NCI-H82 treated with DMSO at 0.1 percent for 48 hours (cell line): ENCODE results near the gene TTLL4.

Experiments used
- DNase-seq: peaks from one replicate; lab custom pipeline; 2025; ENCODE audit not compliant: unreplicated experiment; lab: John Stamatoyannopoulos, UW

TTLL4 gene

GRCh38 chr2:218781691-218782527 lies 71.3 kb downstream of the TTLL4 start, which contains the start of gene CYP27A1:
TSS of gene CYP27A1 (plus strand) at chr2:218782147. CDS start at chr2:218782183, 36 bp downstream.
- no peak for DNase-seq

DNA sequence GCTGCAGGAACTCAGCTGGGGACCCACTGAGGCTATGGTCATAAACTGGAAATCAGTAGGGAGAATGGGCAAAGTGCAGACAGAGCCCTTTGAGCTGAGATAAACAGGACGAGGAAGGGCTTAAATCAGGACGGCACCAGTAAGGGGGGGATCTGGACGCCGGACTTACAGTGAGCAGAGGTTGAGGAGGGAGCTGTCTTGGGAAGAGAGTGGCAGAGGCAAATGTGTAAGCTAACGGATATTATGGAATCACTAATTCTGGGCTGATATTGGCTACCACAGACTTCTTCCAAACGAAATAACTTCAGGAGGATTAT lies 71.9 kb downstream of the TTLL4 start:
- no peak for DNase-seq

DNA sequence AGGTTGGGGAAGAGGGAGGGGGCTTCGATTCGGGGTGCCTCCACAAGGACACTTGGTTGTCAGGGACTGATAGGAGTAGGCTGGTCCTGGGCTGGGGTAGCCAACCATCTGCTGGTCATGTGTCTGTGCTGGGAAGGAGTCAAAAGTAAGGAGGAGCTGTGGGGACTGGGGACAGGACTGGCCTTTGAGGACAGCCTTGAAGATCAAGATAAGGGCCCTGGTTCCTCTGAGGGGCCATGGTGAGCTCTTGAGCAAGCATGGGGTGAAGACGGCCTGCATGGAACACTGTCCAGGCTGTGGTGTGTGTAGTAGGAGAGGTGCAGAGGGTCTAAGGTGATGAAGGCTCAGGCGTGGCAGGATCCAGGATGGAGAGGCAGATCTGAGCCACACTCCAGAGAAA lies 73.1 kb downstream of the TTLL4 start:
- DNase-seq: no peak

DNA sequence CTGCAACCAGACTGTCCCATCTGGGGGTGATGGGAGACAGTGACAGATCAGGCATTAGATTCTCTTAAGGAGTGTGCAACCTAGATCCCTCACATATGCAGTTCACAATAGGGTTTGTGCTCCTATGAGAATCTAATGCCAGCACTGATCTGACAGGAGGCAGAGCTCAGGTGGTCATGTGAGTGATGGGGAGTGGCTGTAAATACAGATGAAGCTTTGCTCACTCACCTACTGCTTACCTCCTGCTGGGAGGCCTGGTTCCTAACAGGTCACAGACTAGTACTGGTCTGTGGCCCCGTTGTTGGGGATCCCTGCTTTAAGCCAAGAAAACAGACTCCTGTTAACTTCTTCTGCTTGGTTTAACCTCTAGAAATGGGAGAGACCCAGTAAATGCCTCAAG lies 74.5 kb downstream of the TTLL4 start:
- DNase-seq: no peak

- no peak for DNase-seq
Observed at GRCh38 chr2:218786133-218786532, 75.5 kb downstream of the TTLL4 start.

DNA sequence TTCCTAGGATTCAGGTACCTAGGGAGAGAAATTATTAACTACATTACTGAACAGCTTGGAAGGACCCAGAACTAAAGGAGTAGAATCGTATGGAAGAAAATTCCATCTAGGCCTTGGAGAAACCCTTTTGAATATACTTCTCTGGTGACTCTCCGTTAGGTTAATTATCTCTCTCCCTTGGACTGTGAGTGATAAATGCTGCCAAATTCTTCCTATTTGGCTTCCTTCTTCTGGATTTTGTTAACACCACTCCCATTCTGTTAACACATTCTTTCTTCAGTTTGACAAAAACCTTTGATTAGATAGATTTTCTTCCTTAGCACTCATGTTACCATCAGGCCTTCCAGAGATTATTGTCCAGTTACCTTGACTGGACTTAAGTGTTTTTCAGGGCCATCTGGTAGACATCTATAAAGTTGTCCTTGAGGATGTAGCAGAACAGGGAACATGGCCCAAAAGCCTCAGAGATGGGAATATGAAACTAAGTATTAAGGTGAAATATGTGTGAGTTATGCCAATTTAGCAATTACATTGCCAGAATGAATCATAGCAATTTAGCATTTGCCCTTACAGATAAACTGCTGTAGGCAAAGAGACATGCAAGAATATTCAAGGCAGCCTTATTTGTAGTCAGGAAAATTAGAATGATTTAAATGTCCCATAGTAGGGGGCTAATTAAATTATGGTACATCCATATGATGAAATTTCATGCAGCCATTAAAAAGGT lies 78.1 kb downstream of the TTLL4 start:
- no peak for DNase-seq

DNA sequence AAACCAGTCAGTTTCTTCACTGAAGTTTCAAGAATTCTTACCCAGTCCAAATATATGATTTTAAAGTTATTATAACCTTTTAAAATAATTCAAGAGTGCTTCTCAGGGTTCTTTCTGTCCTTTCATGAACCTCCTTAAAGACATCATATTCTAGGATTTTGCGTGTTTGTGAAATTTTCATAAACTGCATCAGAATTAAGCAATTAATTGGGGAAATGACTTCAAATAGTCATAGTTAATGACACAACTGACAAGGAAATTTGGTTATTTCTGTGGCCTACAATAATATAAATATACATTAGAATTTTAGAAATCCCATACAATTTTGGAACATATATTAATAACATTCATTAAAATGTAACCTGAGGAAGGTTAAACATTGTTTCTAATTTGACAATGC lies 81.8 kb downstream of the TTLL4 start:
- DNase-seq: no peak

GRCh38 chr2:218796691-218797090 lies 86.1 kb downstream of the TTLL4 start:
- DNase-seq: no peak

DNA sequence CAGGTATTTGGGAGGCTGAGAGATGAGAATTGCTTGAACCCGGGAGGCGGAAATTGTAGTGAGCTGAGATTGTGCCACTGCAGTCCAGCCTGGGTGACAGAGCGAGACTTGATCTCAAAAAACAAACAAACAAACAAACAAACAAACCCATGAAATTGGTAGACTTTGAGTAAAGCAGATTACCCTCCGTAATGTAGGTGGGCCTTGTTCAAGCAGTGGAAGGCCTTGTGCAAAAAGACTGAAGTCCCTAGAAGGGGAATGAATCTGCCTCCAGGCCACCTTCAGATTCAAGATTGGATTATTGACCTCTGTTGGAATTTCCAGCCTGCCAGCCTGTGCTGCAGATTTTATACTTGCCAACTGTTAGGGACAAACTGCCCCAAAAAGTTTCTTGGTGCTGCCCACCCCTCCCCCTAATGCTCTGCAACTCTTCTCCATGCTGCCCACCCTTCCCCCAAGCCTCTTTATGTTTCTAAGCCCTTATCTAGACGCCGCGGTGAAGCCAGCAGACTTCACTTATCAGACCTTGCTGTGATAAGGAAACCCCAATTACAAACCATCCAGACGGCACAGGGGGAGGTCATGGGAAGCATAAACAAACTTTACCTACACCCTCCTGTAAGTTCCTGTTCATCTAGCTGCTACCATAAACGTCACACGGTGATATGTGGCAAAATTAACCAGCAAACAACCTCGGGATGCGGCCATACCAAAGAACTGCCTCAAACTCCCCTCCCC lies 88.3 kb downstream of the TTLL4 start:
- DNase-seq: no peak

DNA sequence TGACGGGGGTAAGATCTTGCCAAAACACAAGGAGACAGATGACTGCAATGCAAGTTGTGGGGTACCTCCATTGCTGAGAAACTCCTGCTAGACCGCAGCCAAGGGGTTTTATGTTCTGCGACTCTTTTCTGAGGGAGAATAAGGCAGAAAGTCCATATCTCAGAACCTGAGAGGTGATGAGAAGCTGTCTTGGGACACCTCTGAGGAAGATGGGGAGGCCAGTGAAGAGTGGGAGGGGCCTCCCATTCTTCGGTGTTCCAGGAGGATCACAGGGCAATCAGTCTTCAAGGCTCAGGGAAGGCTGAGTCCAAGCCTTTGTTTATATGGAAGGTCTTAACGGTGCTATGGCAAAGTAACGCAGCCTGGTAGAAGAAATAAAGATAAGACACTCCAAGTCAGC lies 89.4 kb downstream of the TTLL4 start:
- DNase-seq: no peak

DNA sequence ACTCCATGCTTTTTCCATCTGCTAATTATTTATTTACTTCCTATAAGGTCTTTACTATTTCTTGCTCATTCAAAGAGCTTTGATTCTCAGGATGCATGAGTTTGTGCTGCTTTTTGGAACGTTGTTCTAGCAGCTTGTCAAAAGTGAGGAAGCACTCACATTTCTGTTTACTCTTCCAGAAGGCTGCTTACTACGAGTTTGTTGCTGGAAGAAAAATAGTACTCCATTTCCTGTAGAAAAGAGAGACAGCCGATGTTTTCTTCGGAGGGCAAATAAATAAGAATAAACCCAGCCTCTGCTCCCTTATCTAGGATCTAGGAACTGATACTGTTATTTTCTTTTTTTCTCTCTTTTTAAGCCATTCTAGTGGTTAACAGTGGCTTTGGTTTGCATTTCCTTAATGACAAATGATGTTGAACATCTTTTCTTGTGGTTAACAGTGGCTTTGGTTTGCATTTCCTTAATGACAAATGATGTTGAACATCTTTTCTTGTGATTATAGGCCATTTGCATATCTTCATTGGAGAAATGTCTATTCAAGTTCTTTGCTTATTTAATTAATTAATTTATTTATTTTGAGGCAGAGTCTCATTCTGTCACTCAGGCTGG lies 91.9 kb downstream of the TTLL4 start:
- no peak for DNase-seq

GRCh38 chr2:218804817-218805216 lies 94.2 kb downstream of the TTLL4 start:
- DNase-seq: no peak
